Measurements from ENCODE around the gene UFD1. TPM values are rescaled to one million over a fixed set of nuclear protein-coding genes. Genes with fewer than 3 reads are reported as not detected.

UFD1 gene
- total and polyA plus RNA-seq, 12 donors: 31.5 to 79.4 (median 43.5) TPM

DNA sequence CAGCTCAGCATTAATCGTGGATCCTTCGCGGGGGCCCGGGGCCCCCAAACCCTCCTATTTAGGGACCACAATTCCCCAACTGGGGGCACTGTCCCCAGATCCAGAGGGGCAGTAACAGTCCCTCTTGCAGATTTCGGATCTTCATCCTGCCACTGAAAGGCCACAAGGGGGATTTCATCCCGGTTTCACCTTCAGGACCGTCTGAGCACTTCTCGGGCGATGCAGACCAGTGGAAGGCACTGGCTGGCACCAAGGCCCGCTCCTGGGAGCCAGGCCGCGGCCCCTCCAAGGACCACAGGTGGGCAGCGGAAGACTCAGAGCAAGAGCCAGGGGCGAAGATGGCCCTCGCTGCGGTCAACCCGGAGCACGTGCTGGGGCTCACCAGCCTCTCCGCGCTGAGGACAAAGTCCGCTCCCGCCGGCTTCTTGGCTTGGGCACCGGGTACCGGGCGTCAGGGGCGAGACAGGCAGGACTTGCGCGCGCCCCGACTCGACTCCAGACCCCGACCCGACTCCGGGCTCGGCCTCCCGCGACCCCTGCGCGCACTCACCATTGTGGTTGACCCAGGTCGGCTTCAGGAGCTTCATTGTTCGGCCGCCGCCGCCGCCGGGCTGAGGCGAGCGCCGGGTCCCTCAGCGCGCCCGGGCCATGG is 48.0 kb downstream of the UFD1 start:
- DNase-seq: peak in 1 of 2 donors; percentile 40
- TF ChIP-seq, protein P1, sequence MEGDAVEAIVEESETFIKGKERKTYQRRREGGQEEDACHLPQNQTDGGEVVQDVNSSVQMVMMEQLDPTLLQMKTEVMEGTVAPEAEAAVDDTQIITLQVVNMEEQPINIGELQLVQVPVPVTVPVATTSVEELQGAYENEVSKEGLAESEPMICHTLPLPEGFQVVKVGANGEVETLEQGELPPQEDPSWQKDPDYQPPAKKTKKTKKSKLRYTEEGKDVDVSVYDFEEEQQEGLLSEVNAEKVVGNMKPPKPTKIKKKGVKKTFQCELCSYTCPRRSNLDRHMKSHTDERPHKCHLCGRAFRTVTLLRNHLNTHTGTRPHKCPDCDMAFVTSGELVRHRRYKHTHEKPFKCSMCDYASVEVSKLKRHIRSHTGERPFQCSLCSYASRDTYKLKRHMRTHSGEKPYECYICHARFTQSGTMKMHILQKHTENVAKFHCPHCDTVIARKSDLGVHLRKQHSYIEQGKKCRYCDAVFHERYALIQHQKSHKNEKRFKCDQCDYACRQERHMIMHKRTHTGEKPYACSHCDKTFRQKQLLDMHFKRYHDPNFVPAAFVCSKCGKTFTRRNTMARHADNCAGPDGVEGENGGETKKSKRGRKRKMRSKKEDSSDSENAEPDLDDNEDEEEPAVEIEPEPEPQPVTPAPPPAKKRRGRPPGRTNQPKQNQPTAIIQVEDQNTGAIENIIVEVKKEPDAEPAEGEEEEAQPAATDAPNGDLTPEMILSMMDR (IDR thresholded peaks at IDR 0.05): peak in 1 of 9 donors; percentile 22
- WGBS, 2 donors: 0 to 1% methylated on average over 42 to 53 of the region's 53 CpGs
- Histone ChIP-seq H3K27me3 (no peaks in the 10 kb centered on the region), H3K4me1 (peaks cover 7 to 56% (median 40%) of the 10 kb centered on the region in 9 donors), H3K4me3 (peak overlapping the region; percentile 65 to 94 (median 80)), H3K9me3 (no peaks in the 10 kb centered on the region), H3K27ac (peak overlapping the region in 9 of 10 donors; percentile 70 to 99 (median 93)), H3K36me3 (peaks cover 0 to 25% (median 16%) of the 10 kb centered on the region in 9 donors)
- intact Hi-C loops (cut with DNase I): loop anchor here in 6 of 10 donors (2.0 to 10.0 kb wide), 5 partner anchors 46 to 254 kb away; partner anchors contain the start of genes CDC45 (in 3 of the 6), UFD1 (in 3 of the 6), CLTCL1 (in 2 of the 6) and SLC25A1 (in 2 of the 6)
- ATAC-seq: no peak

DNA sequence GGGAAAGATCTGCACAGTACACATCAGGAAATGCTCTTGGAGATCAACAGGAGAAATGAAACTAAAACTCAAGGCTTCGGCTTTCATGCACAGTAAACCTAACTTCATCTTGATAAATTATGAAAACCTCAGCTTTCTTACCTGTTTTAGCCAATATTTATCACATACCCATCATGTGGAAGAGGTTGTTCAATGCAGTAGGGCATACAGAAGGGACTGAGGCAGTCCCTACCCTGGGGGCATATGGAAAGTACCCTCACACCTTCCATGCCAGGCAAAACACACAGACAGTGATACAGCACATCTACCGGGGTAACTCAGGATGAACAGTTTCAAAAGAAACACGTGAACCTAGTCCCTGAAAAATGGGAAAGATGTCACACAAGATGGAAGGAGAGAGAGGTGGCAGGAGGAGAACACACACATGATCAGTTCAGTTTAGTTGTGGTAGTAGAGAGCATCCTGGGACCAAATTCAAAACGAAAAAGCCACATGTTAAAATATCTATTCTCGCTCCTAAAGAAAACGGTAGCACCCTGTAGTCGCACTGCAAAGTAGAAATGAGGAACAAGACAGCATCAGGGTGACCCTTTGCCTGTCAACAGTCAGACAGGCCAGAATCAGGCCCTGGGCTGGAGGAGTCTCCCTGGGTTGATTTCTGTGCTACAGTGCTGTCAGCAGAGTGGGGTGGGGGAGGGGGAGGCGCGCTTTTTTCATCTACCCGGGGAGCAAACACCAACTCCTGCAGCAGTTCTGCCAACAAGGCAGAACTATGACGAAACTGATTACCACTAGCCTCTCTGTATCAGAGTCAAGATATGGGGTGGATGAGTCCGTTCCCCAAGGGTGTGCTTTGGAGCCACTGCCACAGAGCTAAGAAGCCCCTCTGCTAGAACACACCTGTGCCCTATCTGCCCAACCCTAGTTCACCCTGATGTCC is 48.8 kb downstream of the UFD1 start:
- peak; percentile 15 to 28 for DNase-seq
- Histone ChIP-seq H3K36me3 (peaks cover 0 to 17% (median 8%) of the 10 kb centered on the region in 9 donors), H3K4me3 (peak overlapping the region; percentile 65 to 94 (median 80)), H3K27ac (peak overlapping the region in 9 of 10 donors; percentile 70 to 99 (median 93)), H3K4me1 (peaks cover 7 to 64% (median 41%) of the 10 kb centered on the region in 9 donors), H3K9me3 (no peaks in the 10 kb centered on the region), H3K27me3 (no peaks in the 10 kb centered on the region)
- WGBS, 2 donors: 10 to 11% methylated on average over 12 of the region's 12 CpGs
- intact Hi-C loops (cut with DNase I): loop anchor here in 6 of 10 donors (2.0 to 10.0 kb wide), 5 partner anchors 47 to 253 kb away; partner anchors contain the start of genes CDC45 (in 3 of the 6), UFD1 (in 3 of the 6), CLTCL1 (in 2 of the 6) and SLC25A1 (in 2 of the 6)
- no peak for ATAC-seq
- TF ChIP-seq, protein P1 (IDR thresholded peaks at IDR 0.05): no peak

DNA sequence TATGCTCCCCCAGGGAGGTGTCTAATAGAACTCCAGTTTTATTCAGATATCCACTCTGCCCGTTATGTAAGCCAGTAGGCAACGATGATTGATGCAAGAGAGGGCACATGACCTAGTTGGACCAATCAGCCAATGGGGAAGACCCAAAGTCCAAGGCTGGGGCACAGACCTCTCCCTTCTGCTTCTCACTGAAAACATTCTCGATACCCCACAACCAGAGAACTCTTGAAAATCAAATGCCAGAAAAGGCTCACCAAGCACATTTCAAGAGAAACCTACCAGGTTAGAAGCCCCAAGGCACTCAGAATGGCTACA is 54.9 kb downstream of the UFD1 start:
- Histone ChIP-seq H3K4me1 (peaks cover 3 to 84% (median 33%) of the 10 kb centered on the region in 9 donors), H3K9me3 (no peaks in the 10 kb centered on the region), H3K36me3 (peaks cover 0 to 8% (median 0%) of the 10 kb centered on the region in 9 donors), H3K27ac (peak overlapping the region in 1 of 10 donors; percentile 12), H3K4me3 (no peak overlapping the region), H3K27me3 (no peaks in the 10 kb centered on the region)
- 87 to 89% methylated on average over 3 of the region's 3 CpGs for WGBS, 2 donors
- intact Hi-C loops (cut with DNase I): no loop called here
- DNase-seq (no peak), ATAC-seq (no peak)
- TF ChIP-seq, protein P1 (IDR thresholded peaks at IDR 0.05): no peak

All from heart right ventricle (tissue), 16 donors.